Measurements from ENCODE around the gene CROCC2. TPM values are rescaled to one million over a fixed set of nuclear protein-coding genes. Genes with fewer than 3 reads are reported as not detected.

The CROCC2 gene
- total and polyA plus RNA-seq, 10 of the 15 experiments (the other 5 are each of a cell fraction or from before 2014, with no cell fraction given) = not detected

GRCh38 chr2:241014224-241014623 lies 108.1 kb downstream of the CROCC2 start:
- H3K4me1 ChIP-seq (ENCODE audit: control insufficient read depth, insufficient read depth, low read length) = no peaks in the 10 kb centered on the region
- H3K36me3 ChIP-seq (ENCODE audit: control insufficient read depth in 2 of 2, insufficient read depth in 2 of 2, low read length in 1 of 2) = no peaks in the 10 kb centered on the region
- in situ Hi-C loops (cut with MboI) = no loop called here
- FAIRE-seq (no peak), DNase-seq (ENCODE audit: low read depth, low spot score) (no peak), ATAC-seq (no peak)
- no peak overlapping the region for H3K27ac ChIP-seq (ENCODE audit: control insufficient read depth, insufficient read depth)
- POLR2A ChIA-PET = no interaction called here
- 64% methylated on average over 6 of the region's 6 CpGs for WGBS (ENCODE audit: insufficient coverage, insufficient replicate concordance, low lambda C conversion rate, missing lambda C conversion rate)
- no peak overlapping the region for H2AFZ ChIP-seq (ENCODE audit: control insufficient read depth, low read depth, low read length)
- no peak overlapping the region for H3K4me3 ChIP-seq
- H3K4me2 ChIP-seq (ENCODE audit: control insufficient read depth, insufficient read depth) = no peak overlapping the region
- intact Hi-C loops (cut with micrococcal nuclease; ENCODE audit: unreplicated experiment) = no loop called here
- no peak overlapping the region for H3K9ac ChIP-seq (ENCODE audit: control insufficient read depth, insufficient read depth, low read length)
- H3K27me3 ChIP-seq (replicated peaks in 1 of 2; ENCODE audit: control insufficient read depth in 2 of 2, insufficient read depth in 2 of 2, low read length in 1 of 2) = peaks cover 0 to 2% of the 10 kb centered on the region in 2 experiments; a peak in 3 of 4 replicates
- RAD21 ChIA-PET (ENCODE audit: unreplicated experiment) = no interaction called here
- SMC1A ChIA-PET (ENCODE audit: uncharacterized antibody, unreplicated experiment) = no interaction called here
- H3K9me3 ChIP-seq (replicated peaks; ENCODE audit: control insufficient read depth, insufficient read depth, low read length) = no peaks in the 10 kb centered on the region
- no peaks in the 10 kb centered on the region for H3K79me2 ChIP-seq (ENCODE audit: control insufficient read depth, insufficient read depth, low read length)
- CTCF ChIA-PET = no interaction called here
- BruUV-seq (replicated peaks) = no TSS peak
- H4K20me1 ChIP-seq (ENCODE audit: control insufficient read depth, insufficient read depth) = no peaks in the 10 kb centered on the region
- no peak for TF ChIP-seq ATF2 (IDR thresholded peaks at IDR 0.05; ENCODE audit: low read length)
- TF ChIP-seq EGR1 (IDR thresholded peaks at IDR 0.05; ENCODE audit: borderline replicate concordance in 1 of 2, low read depth in 2 of 2, low read length in 2 of 2) = no peak
- TF ChIP-seq RELB (IDR thresholded peaks at IDR 0.05; ENCODE audit: low read depth) = no peak
- TF ChIP-seq HDAC2 (IDR thresholded peaks at IDR 0.05) = no peak
- TF ChIP-seq RAD21 (IDR thresholded peaks at IDR 0.05; ENCODE audit: insufficient read depth, low read depth, low read length) = no peak
- no peak for TF ChIP-seq SREBF1 (IDR thresholded peaks at IDR 0.05; ENCODE audit: low read length)
- no peak for TF ChIP-seq POLR2A (IDR thresholded peaks at IDR 0.05; ENCODE audit: low read depth, low read length)
- TF ChIP-seq E2F4 (IDR thresholded peaks at IDR 0.05; ENCODE audit: low read depth, low read length) = no peak
- TF ChIP-seq POU2F2 (IDR thresholded peaks at IDR 0.05; ENCODE audit: borderline replicate concordance, low read depth, low read length) = no peak
- TF ChIP-seq ZNF687 (IDR thresholded peaks at IDR 0.05) = no peak
- TF ChIP-seq ZZZ3 (IDR thresholded peaks at IDR 0.05; ENCODE audit: control insufficient read depth, insufficient read length, low read depth) = no peak
- TF ChIP-seq LARP7 (IDR thresholded peaks at IDR 0.05) = no peak
- TF ChIP-seq CTCF (IDR thresholded peaks at IDR 0.05 in 2 of 3, conservative IDR thresholded peaks at IDR 0.05 in 1 of 3; ENCODE audit: control insufficient read depth in 2 of 3, extremely low read depth in 1 of 3, insufficient read depth in 1 of 3, low read depth in 3 of 3, low read length in 3 of 3) = no peak
- no peak for TF ChIP-seq BRCA1 (IDR thresholded peaks at IDR 0.05; ENCODE audit: low read depth, low read length)
- no peak for TF ChIP-seq FOXM1 (IDR thresholded peaks at IDR 0.05; ENCODE audit: low read depth, low read length)

Measured in GM12878 (cell line).